SKM-1 treated with dmso at 0.1 percent for 144 hours (cell line): ENCODE measurements around the gene OR2T34.
A peak's percentile ranks its signal among the peaks of the same experiment; 100 is the strongest.
"Not testable (repeated sequence)": the region's sequence is repeated elsewhere in the genome, so short reads cannot be mapped to it uniquely, and the experiment has no call there.

Source experiments
- DNase-seq: peaks from one replicate; lab custom pipeline; 2025; ENCODE audit not compliant: unreplicated experiment; lab: John Stamatoyannopoulos, UW

OR2T34 gene

GRCh38 chr1:248574657-248575056, at the start of gene OR2T34:
Gene OR2T34 (minus strand): TSS chr1:248574757. CDS start chr1:248574757, 0 bp downstream.
- DNase-seq: not testable (repeated sequence)

GRCh38 chr1:248622570-248623001, 48.0 kb upstream of the OR2T34 start:
- DNase-seq: peak; percentile 82

GRCh38 chr1:248621770-248622169, 47.2 kb upstream of the OR2T34 start:
- DNase-seq: no peak

- DNase-seq: peak; percentile 79
Measured at GRCh38 chr1:248618878-248619277, 44.3 kb upstream of the OR2T34 start.

DNA sequence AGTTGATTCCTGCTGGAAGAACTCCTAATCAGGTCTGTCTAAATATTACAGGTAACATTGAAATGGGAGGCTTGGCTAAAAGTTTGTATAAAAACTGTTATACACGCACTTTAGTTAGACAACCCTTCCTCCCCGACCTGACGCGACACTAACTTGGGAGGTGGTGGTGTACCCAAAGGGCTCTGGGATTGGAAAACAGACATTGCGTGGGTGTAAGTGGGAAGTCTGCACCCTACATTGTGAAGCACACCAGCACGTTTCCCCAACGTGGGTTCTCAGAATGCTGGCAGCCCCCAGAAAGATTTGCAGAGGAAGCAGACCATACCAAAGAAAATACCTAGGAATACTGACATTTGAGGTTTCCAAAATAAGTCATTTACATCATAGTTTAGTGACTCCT, 43.6 kb upstream of the OR2T34 start:
- no peak for DNase-seq

- DNase-seq: no peak
Measured at GRCh38 chr1:248613742-248614141, 39.2 kb upstream of the OR2T34 start.

DNA sequence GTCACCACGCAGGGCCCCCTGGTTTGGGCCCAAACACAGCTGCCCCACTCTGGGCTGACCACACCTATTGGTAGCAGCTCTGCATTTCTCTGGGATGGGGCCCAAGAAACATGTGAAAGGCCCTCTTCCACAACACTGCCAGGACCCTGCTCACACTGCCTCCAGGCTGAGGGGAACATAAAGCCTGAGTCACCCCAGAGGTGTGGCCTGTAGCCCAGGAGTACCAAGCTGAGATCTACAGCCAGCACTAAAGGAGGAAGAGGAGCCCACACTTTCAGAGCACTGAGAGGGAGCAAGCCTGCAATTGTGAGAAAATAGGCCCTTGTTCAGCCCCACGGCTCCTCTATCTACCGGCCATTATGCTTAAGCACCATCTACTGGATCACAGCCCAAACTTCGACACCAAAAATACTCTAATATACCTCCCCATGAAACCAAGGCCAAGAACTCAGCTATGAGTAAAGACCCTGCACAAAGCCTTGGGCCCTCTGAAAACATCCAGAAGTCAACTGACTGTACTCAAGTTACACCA, 37.4 kb upstream of the OR2T34 start:
- no peak for DNase-seq

GRCh38 chr1:248610301-248610700, 35.7 kb upstream of the OR2T34 start:
- no peak for DNase-seq

DNA sequence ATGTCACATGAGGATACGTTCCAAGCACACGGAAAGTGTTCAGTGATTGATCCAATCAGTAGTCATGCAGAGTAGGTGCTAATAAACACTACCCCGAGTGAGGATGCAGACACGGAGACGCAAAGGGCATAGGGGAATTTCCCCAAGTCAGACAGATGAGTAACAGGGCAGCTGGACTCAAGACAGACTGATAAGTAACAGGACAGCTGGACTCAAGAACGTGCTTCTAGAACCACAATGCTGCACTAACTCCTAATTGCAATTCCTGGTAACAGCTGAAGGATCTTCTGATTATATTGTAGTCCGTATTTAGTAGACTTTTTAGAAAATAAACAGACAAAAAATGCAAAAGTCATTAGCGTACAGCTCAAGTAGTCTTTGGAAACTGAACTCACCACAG, 24.8 kb upstream of the OR2T34 start:
- no peak for DNase-seq

DNA sequence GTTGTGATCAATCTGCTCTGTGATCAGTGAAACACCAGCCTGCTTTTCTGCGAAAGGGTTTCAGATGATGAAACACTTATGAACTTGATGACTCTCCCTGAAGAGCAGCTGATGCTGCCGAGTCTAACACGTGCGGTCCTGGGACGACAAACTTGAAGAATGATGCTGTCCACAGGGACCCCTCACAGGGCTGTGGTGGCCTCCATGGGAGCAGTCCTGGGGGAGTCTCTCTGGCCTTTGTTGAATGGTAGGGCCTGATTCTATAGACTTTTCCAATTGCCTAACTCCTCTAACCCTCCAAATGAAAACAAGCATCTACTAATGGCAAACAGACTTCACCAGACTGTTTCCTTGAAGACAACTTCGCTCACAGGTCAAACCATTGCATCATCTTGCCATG, 23.0 kb upstream of the OR2T34 start, which contains the start of gene OR2T10:
Gene OR2T10, minus strand, starts transcription at position 112 of the 400 bp plus-strand sequence. CDS start 3,932 bp downstream, outside the sequence.
- no peak for DNase-seq

GRCh38 chr1:248596615-248597014, 22.1 kb upstream of the OR2T34 start:
- DNase-seq: peak; percentile 41

DNA sequence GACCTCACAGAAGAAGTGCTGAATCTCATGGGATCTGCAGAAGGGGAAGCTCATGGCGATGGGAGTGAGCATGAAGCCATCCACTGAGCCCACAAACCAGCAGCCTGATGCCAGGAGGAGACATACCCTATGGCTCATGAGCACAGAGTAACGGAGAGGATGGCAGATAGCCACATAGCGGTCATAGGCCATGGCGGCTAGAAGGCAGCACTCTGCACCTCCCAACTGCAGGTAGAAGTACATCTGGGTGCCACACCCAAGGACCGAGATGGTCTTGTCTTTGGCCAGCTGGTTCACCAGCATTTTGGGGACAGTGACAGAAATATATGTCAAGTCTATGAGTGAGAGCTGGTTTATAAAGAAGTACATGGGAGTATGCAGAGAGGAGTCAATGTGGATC, 18.7 kb upstream of the OR2T34 start:
- DNase-seq: no peak

- DNase-seq: no peak
Measured at GRCh38 chr1:248592655-248593054, 18.1 kb upstream of the OR2T34 start.

- DNase-seq: no peak
Measured at GRCh38 chr1:248590055-248590454, 15.5 kb upstream of the OR2T34 start.

- no peak for DNase-seq
Measured at GRCh38 chr1:248589334-248589733, 14.8 kb upstream of the OR2T34 start.

DNA sequence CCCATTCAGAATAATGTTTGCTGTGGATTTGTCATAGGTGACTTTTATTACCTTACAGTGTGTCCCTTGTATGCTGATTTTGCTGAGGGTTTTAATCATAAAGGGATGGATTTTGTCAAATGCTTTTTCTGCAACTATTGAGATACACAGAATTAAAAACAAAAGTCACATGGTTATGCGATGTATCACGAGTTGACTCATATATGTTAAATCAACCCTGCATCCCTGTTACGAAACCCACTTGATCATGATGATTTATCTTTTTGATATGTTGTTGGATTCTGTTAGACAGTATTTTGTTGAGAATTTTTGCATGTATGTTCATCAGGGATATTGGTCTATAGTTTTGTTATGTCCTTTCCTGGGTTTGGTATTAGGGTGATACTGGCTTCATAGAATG, 10.7 kb upstream of the OR2T34 start:
- no peak for DNase-seq

- no peak for DNase-seq
Measured at GRCh38 chr1:248576260-248576980, 1.9 kb upstream of the OR2T34 start.

GRCh38 chr1:248573856-248574255, 701 bp downstream of the OR2T34 start:
- not testable (repeated sequence) for DNase-seq

GRCh38 chr1:248572049-248572448, 2.5 kb downstream of the OR2T34 start:
- not testable (repeated sequence) for DNase-seq

DNA sequence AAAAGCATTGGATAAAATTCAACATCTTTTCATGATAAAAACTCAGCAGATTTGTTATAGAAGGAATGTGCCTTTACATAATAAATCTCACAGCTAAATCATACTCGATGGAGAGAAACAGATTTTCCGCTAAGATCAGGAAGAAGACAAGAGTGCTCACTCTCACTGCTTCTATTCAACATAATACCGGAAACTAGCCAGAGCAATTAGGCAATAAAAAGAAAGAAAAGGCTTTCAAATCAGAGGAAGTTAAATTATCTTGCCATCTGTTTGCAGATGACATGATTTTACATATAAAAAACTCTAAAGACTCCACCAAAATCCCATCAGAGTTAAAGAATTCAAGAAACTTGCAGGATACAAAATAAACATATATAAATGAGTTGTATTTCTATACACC, 3.7 kb downstream of the OR2T34 start:
- DNase-seq: not testable (repeated sequence)

DNA sequence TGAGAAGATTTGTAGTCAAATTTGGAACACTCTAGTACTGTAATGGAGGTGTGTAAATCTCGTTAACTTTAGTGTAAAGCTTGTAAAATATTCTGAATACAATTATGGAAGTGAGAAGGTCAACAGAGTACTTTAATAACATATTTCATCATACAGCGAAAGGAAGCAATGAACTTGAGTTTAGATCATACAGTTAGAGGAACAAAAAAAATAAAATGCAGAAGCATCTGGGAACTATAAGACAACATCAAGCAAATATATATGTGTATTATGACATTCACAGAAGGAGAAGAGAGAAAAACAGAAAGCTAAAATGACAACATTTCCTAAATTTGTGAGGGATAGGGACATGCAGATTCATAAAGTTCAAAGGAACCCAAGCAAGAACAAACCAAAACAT, 5.5 kb downstream of the OR2T34 start:
- DNase-seq: not testable (repeated sequence)

DNA sequence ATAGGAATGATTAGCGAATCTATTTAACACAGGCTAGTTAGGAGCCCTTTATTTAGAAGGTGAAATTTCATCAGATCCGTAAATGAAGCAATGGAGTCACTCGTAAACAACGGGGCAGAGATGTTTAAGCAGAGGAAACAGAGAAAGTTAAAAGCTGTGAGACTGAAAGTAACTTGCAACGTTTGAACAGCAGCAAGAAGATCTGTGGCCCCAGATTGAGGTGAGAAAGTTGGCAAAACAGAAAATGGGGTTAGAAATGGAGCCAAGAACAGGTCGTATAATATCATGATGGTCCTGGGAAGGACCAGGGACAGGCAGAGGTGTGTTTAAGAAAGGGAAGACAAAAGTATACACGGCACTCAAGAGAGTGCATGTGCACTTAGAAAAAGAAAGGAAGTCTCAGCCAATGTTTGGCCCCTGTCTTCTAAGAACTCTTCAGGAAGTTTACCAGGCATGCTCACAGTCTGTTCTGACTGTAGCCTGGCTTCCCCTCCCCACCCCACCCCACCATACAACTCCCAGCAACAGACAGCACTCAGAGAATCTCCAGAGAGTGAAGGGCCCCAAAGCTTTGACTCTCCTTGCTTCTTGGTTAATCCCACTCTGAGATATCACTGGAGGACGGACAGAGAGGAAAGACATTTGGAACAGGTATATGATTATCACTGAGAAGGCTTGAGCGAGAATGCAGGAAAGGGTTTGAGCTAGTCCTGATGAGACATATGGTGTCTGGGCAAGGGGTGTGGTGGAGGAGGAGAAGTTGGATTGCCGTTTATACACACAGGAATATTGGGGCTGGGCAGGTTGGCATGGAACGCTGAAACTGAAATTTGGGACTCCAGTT, 8.8 kb downstream of the OR2T34 start:
- not testable (repeated sequence) for DNase-seq
